Astrocyte of the spinal cord (primary cell): ENCODE results near the gene LEFTY1.

ENCODE experiments used
- DNase-seq: peaks from one replicate; pipeline ENCODE4 v3.0.0; 2011; ENCODE audit warnings: low read depth, low spot score
- H3K4me3 ChIP-seq: 2 replicates; pipeline ENCODE4 v1.5.1; 2011; ENCODE audit warnings: low read depth, mild to moderate bottlenecking, low read length, moderate library complexity
- CTCF ChIP-seq: IDR thresholded peaks from 2 replicates; pipeline ENCODE4 v1.5.1; 2012; ENCODE audit warnings: low read depth, mild to moderate bottlenecking, low read length, inconsistent platforms
- in situ Hi-C: cut with HindIII; loops from 2 replicates; pipeline ENCODE4 v1.10.0; 2017; ENCODE audit warnings: low sequenced_read_pairs

Gene LEFTY1

GRCh38 chr1:225845571-225846259 lies 43.2 kb downstream of the LEFTY1 start:
- DNase-seq: peak; percentile 84

GRCh38 chr1:225845097-225845496 lies 43.8 kb downstream of the LEFTY1 start:
- in situ Hi-C loops: no loop called here
- TF ChIP-seq CTCF: no peak
- DNase-seq: no peak
- H3K4me3 ChIP-seq: no peak overlapping the region

More at GRCh38 chr1:225845571-225846259, 43.2 kb downstream of the LEFTY1 start:
- H3K4me3 ChIP-seq: no peak overlapping the region
- in situ Hi-C loops: no loop called here
- TF ChIP-seq CTCF: peak; percentile 91

GRCh38 chr1:225844236-225845061 lies 44.5 kb downstream of the LEFTY1 start:
- H3K4me3 ChIP-seq: no peak overlapping the region
- TF ChIP-seq CTCF: no peak
- no peak for DNase-seq
- in situ Hi-C loops: no loop called here

GRCh38 chr1:225843426-225843795 lies 45.5 kb downstream of the LEFTY1 start:
- DNase-seq: no peak
- no peak overlapping the region for H3K4me3 ChIP-seq
- in situ Hi-C loops: no loop called here
- TF ChIP-seq CTCF: no peak

- H3K4me3 ChIP-seq: no peak overlapping the region
- no peak for DNase-seq
- in situ Hi-C loops: no loop called here
- no peak for TF ChIP-seq CTCF
Observed at GRCh38 chr1:225842788-225843425, 46.0 kb downstream of the LEFTY1 start.

GRCh38 chr1:225842074-225842473 lies 46.9 kb downstream of the LEFTY1 start:
- in situ Hi-C loops: no loop called here
- DNase-seq: no peak
- no peak overlapping the region for H3K4me3 ChIP-seq
- TF ChIP-seq CTCF: no peak
